HG03521 (cell line): ENCODE data around the gene IMPG1.

Experiments used
- ATAC-seq: cut with Tn5 transposase; IDR thresholded peaks from one replicate; pipeline ENCODE4 v1.9.1; 2021; ENCODE audit warnings: mild to moderate bottlenecking, moderate library complexity; ENCODE audit not compliant: unreplicated experiment

IMPG1 gene, protein sequence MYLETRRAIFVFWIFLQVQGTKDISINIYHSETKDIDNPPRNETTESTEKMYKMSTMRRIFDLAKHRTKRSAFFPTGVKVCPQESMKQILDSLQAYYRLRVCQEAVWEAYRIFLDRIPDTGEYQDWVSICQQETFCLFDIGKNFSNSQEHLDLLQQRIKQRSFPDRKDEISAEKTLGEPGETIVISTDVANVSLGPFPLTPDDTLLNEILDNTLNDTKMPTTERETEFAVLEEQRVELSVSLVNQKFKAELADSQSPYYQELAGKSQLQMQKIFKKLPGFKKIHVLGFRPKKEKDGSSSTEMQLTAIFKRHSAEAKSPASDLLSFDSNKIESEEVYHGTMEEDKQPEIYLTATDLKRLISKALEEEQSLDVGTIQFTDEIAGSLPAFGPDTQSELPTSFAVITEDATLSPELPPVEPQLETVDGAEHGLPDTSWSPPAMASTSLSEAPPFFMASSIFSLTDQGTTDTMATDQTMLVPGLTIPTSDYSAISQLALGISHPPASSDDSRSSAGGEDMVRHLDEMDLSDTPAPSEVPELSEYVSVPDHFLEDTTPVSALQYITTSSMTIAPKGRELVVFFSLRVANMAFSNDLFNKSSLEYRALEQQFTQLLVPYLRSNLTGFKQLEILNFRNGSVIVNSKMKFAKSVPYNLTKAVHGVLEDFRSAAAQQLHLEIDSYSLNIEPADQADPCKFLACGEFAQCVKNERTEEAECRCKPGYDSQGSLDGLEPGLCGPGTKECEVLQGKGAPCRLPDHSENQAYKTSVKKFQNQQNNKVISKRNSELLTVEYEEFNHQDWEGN

DNA sequence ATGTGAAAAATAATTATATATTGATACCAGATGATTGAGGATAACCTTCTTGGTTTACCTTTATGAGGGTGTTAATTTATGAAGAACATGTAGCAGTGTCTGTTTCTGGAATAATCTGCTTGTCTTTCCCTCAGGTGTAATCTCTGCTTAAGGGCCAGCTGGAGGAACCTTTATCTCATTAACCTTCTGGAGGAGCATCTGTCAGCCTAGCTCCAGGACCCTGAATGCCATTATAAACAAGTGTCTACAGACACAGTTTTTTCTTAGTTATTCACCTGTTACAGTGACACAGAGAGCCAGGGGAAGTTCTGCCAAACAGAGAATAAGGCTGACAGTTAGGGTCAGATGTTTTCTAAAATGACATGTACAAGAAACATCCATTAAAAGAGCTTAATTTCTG, at the start of gene IMPG1:
Gene IMPG1, minus strand, starts transcription at position 101 of the 400 bp plus-strand sequence. CDS start 174 bp downstream, outside the sequence.
- ATAC-seq, result no peak

DNA sequence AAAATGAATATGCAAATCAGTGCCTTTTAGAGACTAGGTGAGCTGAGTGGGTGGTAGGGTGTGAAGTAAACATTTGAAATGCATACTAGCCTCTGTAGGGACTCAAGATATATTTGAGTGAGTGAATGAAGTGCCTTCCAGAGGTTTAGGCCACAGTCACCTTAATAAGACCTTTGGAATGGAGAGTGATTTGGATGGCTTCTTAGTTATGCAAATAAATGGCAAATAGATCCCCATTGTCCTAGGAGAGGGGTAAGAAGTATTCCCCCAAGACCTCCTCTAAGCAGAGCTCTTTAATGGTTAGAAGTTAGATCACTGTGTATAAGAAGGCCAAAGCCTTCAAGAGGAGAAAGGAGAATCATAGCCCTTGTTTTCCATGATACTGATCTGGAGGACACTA, 47.8 kb upstream of the IMPG1 start:
- ATAC-seq, result no peak

DNA sequence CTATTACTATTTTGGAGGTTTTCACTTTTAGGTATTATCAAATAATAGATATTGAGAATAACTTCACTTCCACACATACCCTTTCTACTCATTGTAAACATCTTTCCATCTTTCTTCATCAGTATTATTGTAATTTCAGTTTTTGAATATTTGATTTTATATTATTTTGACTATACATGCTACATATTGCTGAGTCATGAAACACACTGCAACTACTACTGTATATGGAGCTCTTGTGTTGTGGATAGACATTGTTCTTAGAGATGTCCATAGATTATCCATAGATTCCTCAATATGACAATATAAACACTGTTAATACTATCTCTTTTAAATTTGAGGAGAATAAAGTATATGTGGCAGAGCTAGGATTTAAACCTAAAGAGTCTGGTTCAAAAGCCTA, 819 bp upstream of the IMPG1 start:
- ATAC-seq, result no peak

DNA sequence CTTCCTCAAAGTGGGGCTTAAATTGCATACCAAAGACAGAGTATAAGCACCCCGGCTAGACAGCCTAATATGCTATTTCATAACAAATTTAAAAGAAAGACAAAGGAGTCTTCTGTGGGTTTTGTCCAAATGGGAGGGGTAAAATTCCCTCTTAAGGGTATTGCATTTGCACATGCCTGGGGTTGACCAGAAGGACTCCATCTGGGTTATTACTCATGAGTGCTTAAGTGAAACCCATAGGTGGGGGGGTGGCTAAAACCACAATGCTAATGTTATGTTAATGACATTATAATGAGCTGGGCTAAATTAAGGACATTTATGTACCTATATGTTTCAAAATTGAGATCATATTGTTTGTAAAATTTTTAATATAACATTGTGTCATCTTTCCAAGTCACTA, 15.0 kb downstream of the IMPG1 start:
- ATAC-seq, result no peak

DNA sequence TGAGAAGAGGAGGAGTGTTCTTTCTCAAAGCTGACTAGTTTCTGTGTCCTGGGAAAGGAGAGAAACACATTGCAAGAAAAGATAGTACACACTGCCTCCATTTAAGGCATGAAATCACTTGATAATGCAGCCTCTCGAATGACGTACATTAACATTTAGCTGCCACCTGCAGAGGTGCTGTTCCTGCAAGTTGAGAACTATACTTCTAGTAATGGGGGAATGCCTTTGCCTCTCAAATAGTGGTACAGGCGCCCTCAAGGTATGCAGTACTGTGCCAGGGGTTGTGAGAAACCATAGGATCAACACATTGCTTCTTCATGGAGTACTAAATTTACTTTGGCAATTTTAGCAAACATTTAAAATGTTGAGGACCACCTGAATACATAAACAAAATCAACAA, 20.1 kb downstream of the IMPG1 start:
- no peak for ATAC-seq

DNA sequence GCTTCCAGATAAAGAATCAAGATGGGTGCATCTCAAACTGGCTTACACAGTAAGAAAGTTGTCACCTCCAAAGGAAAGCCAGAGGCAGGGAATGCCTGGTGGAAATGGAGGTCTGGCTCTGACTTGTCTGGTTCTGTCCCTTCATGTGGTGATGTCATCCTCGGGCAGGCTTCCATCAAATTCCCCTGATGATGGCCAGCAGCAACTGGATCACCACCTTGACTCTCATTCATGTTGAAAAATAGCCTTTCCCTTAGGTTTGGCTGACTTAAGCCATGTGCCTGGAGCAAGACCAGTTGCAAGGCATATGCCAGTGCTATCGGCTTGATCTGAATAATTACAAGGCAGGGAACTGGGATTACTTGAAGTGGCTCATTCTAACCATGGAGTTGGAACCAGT, 28.8 kb downstream of the IMPG1 start:
- no peak for ATAC-seq

DNA sequence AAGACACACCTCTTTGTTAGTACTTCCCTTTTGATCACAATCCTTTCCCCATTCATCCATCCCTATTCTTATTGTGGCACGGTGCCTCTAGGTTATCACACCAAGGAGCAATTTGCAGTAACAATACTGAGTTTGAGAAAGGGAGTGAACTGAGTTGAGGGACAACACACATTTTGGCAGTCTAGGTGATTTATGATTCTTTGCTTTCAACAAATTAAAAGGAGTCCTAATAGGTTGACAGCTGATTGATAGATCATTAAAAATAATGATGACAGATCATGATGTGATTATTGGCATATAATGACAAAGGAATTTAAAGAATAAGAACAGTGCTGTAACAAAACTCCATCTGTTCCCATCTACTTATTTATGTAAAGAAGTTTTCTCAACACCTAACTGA, 36.7 kb downstream of the IMPG1 start:
- ATAC-seq, result no peak

DNA sequence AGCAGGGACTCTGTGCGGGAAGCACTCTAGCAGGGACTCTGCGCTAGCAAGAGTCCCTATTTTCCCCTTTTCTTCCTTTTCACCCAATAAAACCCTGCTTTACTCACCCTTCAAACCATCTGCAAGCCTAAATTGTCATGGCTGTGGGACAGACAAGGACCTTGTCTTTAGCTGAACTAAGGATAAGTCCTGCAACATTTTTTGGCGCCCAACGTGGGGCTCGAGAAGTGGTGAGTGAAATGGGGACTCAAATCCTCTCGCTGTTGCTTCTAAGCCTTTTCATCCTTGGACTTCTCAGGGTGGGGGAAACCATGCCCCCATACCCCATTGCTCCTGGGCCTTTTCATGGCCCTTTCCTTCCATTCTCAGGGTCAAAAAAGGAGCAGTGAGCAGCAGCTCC, 46.4 kb downstream of the IMPG1 start:
- ATAC-seq, result no peak

DNA sequence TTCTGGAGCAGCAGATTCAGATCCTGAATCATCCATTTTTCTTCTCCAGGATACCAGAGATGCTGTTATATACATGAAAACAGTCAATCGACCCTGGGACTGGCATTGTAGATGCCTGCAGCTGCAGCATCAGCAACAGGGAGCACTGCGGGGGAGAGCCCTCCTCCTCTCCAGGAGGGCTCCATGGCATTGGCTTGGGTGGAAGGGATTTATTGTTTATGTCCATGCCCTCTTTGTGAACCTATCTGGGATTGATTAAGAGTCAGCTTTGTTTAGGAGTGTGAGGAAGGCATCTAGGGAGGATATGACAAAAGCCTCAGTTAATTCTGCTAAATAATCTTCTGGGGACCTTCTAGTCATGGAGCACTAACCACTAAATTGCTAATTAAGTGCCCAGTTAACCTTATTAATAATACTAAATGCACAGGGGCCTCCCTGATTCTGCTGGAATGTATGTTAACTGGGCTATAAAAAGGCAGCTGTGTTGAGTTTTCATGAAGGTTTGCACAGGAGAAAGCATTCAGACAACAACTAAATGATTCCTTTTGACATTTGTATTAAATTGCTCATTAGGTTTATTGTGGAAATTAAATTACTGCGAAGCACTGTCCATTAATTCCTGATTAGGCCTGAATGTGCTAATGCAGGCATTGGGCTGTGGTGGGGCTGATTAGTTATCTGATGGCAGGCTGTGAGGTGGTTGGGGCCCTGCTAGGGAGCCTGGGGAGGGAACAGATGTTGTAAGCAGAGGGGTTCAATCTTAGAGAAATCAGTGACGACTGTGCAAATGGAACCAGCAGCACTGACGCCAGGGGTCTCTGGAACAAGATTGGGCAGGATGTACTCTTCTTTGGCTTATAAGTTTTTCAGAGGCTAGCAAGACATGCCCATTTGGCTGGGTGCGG, 57.6 kb downstream of the IMPG1 start:
- ATAC-seq, result no peak

DNA sequence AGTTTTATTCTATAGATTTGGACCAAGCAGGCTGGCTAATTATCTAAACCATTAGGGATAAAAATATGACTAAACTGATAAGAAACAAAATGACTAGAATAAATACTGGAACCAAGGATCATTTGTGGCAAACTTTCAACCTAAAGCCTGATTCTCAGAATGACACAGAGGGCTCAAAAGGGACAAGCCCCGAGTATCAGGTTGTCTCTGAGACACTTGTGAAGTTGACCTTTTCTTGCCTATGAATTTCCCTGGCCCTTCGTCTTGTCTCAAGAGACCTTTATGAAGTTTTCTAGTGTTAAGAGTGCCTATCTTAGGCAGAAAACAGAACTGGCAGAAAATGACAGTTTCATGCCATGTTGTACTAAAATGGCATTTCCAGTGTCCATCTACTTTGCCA, 68.3 kb downstream of the IMPG1 start:
- no peak for ATAC-seq

DNA sequence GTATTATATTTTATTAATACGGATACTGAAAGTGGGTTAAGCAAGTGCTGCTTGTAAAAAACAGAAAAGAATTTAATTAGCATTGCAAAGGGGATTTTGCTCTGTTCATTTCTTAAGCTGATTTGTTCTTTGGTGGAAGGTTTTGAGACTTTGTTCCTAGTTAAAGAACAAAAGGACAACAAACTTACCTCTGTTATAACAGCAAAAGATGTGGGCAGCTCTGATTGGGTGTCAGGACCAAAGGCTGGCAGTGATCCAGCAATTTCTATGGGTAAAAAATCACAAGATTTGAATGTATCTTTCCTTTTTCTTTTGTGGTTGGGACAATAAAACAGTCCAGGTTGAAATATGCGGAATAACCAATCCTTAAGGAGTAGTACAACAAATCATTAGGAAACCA, 68.8 kb downstream of the IMPG1 start:
- ATAC-seq, result no peak

DNA sequence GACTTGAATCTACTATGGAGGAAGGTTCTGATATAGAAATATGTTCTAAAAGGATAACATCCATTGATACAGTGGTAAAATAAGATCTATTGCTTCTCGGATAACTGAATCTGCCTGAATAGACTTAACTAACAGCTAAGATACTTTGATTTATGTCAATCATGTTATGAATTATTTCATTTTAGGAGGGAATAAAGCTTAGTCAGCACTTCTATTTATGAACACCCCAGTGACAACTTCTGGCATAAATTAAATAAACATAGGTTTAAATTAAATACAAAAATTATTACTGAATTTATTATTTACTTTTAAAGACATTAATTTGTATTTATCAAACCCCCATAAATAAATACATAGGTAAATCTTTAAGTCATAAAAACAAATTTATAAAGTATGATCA, 69.3 kb downstream of the IMPG1 start:
- no peak for ATAC-seq

DNA sequence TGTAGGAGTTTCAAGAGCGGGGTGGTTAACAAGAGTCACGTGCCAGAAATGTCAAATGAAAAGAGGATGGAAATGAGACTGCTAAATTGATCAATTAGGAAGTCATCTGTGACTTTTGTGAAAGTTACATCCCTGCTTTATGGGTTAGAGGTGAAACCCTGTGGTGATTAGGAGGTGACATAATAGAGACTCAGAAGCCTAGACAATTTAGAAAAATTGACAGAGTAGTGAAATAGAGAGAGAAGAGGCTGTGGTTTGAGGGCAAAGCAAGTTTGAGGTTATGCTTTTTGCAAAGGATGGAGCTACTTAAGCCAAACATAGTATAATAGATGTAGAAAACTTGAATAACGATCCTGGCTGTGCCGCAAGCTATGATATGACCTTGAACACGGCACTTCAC, 71.8 kb downstream of the IMPG1 start:
- no peak for ATAC-seq

DNA sequence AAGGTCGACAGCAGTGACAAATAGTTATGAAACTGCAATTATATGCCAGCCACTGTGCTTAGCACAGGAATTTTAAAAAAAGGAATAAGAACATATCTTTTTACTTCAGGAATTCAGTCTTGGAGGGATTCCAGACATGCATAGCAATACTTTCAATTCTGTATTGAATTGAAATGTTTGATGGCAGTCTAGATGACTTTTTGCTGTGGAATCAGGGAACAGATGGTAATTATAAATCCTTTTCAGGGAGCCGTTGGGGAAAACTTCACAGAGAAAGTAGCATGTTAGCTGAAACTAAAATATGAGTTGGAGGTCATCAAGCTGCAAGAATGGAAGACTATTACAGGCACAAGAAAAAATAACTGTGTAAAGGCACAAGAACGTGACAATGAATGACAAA, 74.8 kb downstream of the IMPG1 start:
- ATAC-seq, result no peak

DNA sequence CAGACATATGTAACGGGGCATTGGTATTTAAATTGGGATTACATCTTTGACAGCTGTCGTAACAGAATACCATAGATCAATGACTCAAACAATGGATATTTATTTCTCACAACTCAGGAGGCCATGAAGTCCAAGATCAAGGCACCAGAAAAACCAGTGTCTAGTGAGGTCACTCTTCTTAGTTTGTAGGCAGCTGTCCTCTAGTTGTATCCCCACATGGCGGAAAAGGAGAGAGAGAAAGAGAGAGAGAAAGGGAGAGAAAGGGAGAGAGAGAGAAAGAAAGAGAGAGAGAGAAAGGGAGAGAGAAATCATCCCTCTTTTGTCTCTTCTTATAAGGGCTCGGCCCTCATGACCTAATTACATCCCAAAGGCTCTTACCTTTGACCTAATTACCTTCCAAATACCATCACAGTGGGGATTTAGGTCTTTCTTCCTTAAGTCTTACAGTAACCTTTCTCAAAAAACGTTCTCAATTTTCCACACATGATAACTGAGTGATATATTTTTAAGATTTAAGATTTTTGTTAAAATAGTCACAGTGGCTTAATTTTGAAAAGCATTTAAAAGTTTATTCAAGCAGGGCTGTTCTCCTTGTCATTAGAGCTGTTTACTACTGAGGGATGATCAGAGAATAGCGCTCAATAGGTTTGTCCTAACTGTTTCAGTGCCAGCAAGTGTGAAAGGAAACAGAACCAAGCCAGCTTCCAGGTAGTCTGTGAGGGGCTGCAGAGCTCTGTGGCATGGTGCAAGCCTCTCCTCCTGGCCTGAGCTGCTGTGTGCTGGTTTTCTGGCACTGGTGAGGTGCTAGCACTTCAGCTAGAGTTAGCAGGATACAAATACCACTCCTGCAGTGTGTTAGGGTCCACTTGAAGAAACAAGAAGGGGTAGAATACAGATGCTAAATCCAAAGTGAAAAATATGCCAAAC, 79.0 kb downstream of the IMPG1 start:
- no peak for ATAC-seq

DNA sequence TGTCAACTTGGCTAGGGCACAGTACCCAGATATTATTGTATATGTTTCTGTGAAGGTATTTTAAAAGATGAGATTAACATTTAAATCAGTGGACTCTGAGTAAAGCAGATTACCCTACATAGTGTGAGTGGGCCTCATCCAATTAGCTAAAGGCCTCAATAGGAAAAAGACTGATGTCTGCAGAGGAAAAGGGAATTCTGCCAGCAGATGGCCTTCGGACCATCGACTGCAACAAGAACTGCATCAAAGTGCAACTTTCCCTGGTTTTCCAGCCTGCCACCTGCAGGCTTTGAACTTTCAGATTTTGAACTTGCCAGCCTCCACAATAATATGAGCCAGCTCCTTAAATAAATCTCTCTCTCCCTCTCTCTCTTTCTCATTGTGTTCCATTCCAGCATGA, 80.5 kb downstream of the IMPG1 start:
- ATAC-seq, result no peak

DNA sequence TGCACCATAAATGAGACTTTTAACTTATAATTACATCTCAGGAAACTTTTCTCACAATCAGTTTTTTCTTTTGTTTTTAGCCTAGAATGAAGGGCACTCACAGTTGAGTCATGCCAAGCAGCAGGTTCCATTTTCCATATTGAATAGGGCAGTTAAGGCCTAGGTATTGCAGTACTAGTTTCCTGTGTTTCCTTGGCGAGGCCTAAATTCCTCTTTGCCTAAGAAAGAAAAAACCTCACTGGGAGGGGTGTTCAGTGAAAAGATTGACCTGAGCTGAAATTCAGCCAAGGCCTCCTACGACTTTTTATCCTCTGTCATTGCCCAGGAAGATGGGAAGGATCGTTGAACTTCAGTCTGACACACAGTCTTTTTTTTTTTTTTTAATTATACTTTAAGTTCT, 85.5 kb downstream of the IMPG1 start:
- ATAC-seq, result no peak

DNA sequence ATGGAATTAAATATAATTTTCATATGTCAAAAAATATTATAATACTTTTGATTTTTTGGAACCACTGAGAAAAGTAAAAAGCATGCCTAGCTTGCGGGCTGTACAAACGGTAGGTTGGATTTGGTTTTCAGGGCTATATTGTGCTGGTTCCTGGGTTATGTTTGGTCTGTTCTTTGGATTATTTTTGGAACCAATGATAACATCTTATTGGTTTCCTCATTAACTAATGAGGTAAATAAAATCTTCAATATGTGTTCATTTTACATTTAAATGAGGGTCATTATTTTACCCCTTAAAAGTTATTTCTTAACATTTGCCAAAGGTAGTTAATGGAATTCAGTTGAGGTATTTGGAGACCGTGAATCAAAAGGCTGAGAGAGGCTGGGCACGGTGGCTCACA, 96.6 kb downstream of the IMPG1 start:
- no peak for ATAC-seq

DNA sequence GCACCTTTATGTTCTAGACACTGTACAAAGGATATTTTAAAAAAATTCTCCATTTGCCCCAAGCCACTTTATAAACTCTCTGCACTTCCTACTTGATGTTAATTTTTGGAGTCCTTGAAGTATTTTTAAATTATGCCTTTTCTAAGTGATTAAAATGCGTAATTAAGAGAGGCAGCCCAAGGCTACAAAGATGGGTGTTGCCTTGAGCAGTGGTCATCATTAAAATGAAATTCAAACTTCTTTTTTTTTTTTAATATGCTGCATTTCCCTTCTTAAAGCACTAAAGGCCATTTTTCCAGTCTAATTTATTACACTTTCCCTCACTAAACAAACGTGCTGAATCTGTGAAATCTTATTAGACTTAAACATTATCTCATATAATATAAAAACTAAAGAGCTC, 102.4 kb downstream of the IMPG1 start:
- ATAC-seq, result no peak

DNA sequence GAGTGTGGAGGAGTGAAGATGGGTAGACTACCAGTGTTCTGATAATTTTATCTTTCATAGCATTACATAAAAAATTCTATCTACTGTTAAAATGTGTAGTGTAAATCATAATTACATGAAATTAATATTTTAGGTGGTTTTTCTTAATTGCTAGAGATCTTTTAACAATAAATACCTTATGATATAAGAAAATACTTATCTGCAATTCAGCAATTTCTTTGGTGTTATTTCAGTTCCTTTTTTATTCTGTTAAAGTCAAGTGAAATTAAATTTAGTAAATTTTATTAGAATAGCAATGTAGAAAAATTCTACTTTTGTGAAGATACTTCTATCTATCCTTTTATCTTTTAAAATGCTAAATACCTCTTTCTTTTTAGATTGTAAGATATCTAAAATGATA, 104.3 kb downstream of the IMPG1 start:
- ATAC-seq, result no peak
